Liver (tissue), 9 donors: ENCODE measurements around the gene CELF4. TPM values are rescaled to one million over a fixed set of nuclear protein-coding genes. Genes with fewer than 3 reads are reported as not detected.

ENCODE experiments used
- DNase-seq: peaks from one replicate; pipeline ENCODE4 v3.0.0-alpha.2; 2017; ENCODE audit warnings: low spot score
- H3K27ac ChIP-seq, 2 donors: one replicate each; pipeline ENCODE4 v1.7.0; 2013; ENCODE audit warnings: inconsistent platforms in 2 of 2, low read length in 2 of 2, control low read depth in 1 of 2, low read depth in 1 of 2, mild to moderate bottlenecking in 1 of 2
- H3K27me3 ChIP-seq, 4 donors: one replicate each; pipeline versions ENCODE4 v1.6.1 to v1.7.0; 2013; ENCODE audit warnings: low read length in 3 of 4, inconsistent platforms in 1 of 4, mild to moderate bottlenecking in 1 of 4, moderate library complexity in 1 of 4; ENCODE audit not compliant: control insufficient read depth in 4 of 4, insufficient read depth in 4 of 4
- H3K36me3 ChIP-seq, 4 donors: one replicate each; pipeline versions ENCODE4 v1.6.1 to v1.7.0; 2013; ENCODE audit warnings: low read length in 3 of 4, mild to moderate bottlenecking in 3 of 4, low read depth in 1 of 4, moderate library complexity in 1 of 4; ENCODE audit not compliant: control insufficient read depth in 4 of 4, insufficient read depth in 3 of 4
- H3K4me1 ChIP-seq, 4 donors: one replicate each; pipeline versions ENCODE4 v1.6.1 to v1.7.0; 2013; ENCODE audit warnings: low read length in 3 of 4, mild to moderate bottlenecking in 3 of 4, moderate library complexity in 1 of 4; ENCODE audit not compliant: control insufficient read depth in 4 of 4, insufficient read depth in 4 of 4
- H3K4me3 ChIP-seq, 3 donors: one replicate each; pipeline versions ENCODE4 v1.6.1 to v1.7.0; 2013; ENCODE audit warnings: low read length in 3 of 3, control low read depth in 1 of 3, low read depth in 1 of 3, mild to moderate bottlenecking in 1 of 3
- H3K9ac ChIP-seq, 2 donors: one replicate each; pipeline ENCODE4 v1.7.0; 2013; ENCODE audit warnings: low read length in 2 of 2, mild to moderate bottlenecking in 2 of 2, moderate library complexity in 2 of 2, control low read depth in 1 of 2, low read depth in 1 of 2
- H3K9me3 ChIP-seq, 4 donors: one replicate each; pipeline versions ENCODE4 v1.6.1 to v1.7.0; 2013; ENCODE audit warnings: low read length in 3 of 4; ENCODE audit not compliant: control insufficient read depth in 4 of 4
- EGR1 ChIP-seq, 2 donors: IDR thresholded peaks; 2 replicates each; pipeline ENCODE4 v1.6.1; 2016 to 2018; ENCODE audit warnings: antibody characterized with exemption in 2 of 2, low read depth in 2 of 2
- FOXA1 ChIP-seq: IDR thresholded peaks from 2 replicates; pipeline ENCODE4 v1.6.1; 2016; ENCODE audit warnings: antibody characterized with exemption
- FOXA2 ChIP-seq: IDR thresholded peaks from 2 replicates; pipeline ENCODE4 v1.6.1; 2016; ENCODE audit warnings: antibody characterized with exemption
- GABPA ChIP-seq, 2 donors: IDR thresholded peaks in 1 of 2; conservative IDR thresholded peaks in 1 of 2; 2 replicates each; pipeline ENCODE4 v1.6.1; 2016; ENCODE audit warnings: antibody characterized with exemption in 2 of 2, mild to moderate bottlenecking in 1 of 2, moderate library complexity in 1 of 2
- JUND ChIP-seq, 2 donors: IDR thresholded peaks; 2 replicates each; pipeline ENCODE4 v1.6.1; 2016; ENCODE audit warnings: antibody characterized with exemption in 2 of 2
- NR2F2 ChIP-seq: IDR thresholded peaks from 2 replicates; pipeline ENCODE4 v1.6.1; 2016; ENCODE audit warnings: antibody characterized with exemption
- SP1 ChIP-seq: IDR thresholded peaks from 2 replicates; pipeline ENCODE4 v1.6.1; 2018; ENCODE audit warnings: antibody characterized with exemption, mild to moderate bottlenecking
- TAF1 ChIP-seq: conservative IDR thresholded peaks from 2 replicates; pipeline ENCODE4 v1.6.1; 2016; ENCODE audit warnings: antibody characterized with exemption, mild to moderate bottlenecking
- YY1 ChIP-seq: IDR thresholded peaks from 2 replicates; pipeline ENCODE4 v1.6.1; 2016; ENCODE audit warnings: antibody characterized with exemption, mild to moderate bottlenecking
- WGBS: extraction: QIAGEN DNeasy Blood & Tissue Kit; methylation state at CpG from one replicate; pipeline ENCODE4 v1.1.7; 2013; 5-methylcytosine and 5-hydroxymethylcytosine counted together
- polyA plus RNA-seq, 2 donors: library from polyadenylated mRNA; stranded (reverse) in 1 of 2; unstranded in 1 of 2; fragments of 200-250 nt in 1 of 2; fragments of >200 nt in 1 of 2; fragmentation: Nextera tagmentation in 1 of 2; extraction: Ambion mirVana in 1 of 2; gene quantifications; one replicate each; pipeline versions ENCODE4 v1.2.1 to v1.2.3, GENCODE V29; 2013 to 2015
- total RNA-seq, 2 donors: library from RNA; depleted of rRNA; stranded (reverse); fragments of >200 nt; gene quantifications; one replicate each; pipeline ENCODE4 v1.2.3, GENCODE V29; 2014
- TF ChIP-seq, protein P1 (sequence below): IDR thresholded peaks from 2 replicates; pipeline ENCODE4 v1.6.1; 2016; ENCODE audit warnings: antibody characterized with exemption
- TF ChIP-seq, protein P2 (sequence below): IDR thresholded peaks from 2 replicates; pipeline ENCODE4 v1.6.1; 2016; ENCODE audit warnings: antibody characterized with exemption
- TF ChIP-seq, protein P3 (sequence below): fragments of 150-350 bp; IDR thresholded peaks from 2 replicates; pipeline ENCODE4 v1.5.1; 2017; ENCODE audit warnings: improper control_type of control experiment, low read depth, low read length; ENCODE audit not compliant: missing input control
- TF ChIP-seq, protein P4 (sequence below): IDR thresholded peaks from 2 replicates; pipeline ENCODE4 v1.6.1; 2016; ENCODE audit warnings: antibody characterized with exemption, mild to moderate bottlenecking
- donor health status: healthy.
- donor health status: healthy.
- donor health status: healthy.
- donor health status: healthy.
- donor health status: healthy.

The CELF4 gene
- total and polyA plus RNA-seq, 4 donors: 0.08 to 0.28 (median 0.21) TPM; not detected in 1

DNA sequence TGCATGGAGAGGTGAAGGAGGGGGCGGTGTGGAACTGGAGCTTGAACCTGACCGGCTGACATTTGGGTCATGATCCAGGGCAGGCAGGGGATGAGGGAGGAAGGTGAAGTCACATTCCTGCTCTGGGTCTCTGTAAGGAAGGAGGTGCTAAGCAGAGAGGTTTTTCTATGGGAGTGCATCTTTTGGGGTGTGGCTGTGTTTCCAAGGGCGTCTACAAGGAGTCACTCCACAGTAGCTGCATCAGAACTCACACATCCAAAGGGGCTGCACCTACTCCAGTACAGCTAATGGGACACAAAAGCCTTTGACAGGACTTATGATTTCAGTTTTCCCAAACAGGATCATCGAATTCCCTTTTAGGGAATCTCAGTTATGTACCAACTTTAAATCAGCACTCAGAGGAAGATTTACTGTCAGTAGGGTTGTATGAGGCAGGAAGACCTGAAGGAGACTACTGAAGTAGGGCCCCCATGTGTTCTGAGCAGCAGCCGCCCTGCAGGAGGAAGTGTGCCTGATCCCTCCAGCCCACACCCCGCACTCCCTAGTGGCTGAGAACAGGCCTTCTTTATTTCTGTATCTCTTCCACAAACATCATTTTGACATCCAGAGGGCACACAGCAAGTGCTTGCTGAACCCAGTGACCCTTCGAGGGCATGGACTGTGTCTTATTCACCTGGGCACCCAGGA lies 137.2 kb downstream of the CELF4 start:
- no peaks in the 10 kb centered on the region for H3K36me3 ChIP-seq
- no peak overlapping the region for H3K27ac ChIP-seq
- no peaks in the 10 kb centered on the region for H3K27me3 ChIP-seq
- no peaks in the 10 kb centered on the region for H3K4me1 ChIP-seq
- no peak overlapping the region for H3K4me3 ChIP-seq
- TF ChIP-seq NR2F2 (no peak), FOXA1 (no peak), JUND (IDR thresholded peaks at IDR 0.05) (no peak), EGR1 (IDR thresholded peaks at IDR 0.05; ENCODE audit: low read depth in 2 of 2) (no peak), GABPA (IDR thresholded peaks at IDR 0.05 in 1 of 2, conservative IDR thresholded peaks at IDR 0.05 in 1 of 2) (no peak), YY1 (no peak), TAF1 (no peak)
- TF ChIP-seq, protein P1, sequence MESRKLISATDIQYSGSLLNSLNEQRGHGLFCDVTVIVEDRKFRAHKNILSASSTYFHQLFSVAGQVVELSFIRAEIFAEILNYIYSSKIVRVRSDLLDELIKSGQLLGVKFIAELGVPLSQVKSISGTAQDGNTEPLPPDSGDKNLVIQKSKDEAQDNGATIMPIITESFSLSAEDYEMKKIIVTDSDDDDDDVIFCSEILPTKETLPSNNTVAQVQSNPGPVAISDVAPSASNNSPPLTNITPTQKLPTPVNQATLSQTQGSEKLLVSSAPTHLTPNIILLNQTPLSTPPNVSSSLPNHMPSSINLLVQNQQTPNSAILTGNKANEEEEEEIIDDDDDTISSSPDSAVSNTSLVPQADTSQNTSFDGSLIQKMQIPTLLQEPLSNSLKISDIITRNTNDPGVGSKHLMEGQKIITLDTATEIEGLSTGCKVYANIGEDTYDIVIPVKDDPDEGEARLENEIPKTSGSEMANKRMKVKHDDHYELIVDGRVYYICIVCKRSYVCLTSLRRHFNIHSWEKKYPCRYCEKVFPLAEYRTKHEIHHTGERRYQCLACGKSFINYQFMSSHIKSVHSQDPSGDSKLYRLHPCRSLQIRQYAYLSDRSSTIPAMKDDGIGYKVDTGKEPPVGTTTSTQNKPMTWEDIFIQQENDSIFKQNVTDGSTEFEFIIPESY: no peak
- TF ChIP-seq, protein P2, sequence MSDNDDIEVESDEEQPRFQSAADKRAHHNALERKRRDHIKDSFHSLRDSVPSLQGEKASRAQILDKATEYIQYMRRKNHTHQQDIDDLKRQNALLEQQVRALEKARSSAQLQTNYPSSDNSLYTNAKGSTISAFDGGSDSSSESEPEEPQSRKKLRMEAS: no peak
- TF ChIP-seq, protein P3, sequence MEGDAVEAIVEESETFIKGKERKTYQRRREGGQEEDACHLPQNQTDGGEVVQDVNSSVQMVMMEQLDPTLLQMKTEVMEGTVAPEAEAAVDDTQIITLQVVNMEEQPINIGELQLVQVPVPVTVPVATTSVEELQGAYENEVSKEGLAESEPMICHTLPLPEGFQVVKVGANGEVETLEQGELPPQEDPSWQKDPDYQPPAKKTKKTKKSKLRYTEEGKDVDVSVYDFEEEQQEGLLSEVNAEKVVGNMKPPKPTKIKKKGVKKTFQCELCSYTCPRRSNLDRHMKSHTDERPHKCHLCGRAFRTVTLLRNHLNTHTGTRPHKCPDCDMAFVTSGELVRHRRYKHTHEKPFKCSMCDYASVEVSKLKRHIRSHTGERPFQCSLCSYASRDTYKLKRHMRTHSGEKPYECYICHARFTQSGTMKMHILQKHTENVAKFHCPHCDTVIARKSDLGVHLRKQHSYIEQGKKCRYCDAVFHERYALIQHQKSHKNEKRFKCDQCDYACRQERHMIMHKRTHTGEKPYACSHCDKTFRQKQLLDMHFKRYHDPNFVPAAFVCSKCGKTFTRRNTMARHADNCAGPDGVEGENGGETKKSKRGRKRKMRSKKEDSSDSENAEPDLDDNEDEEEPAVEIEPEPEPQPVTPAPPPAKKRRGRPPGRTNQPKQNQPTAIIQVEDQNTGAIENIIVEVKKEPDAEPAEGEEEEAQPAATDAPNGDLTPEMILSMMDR: no peak
- TF ChIP-seq, protein P4, sequence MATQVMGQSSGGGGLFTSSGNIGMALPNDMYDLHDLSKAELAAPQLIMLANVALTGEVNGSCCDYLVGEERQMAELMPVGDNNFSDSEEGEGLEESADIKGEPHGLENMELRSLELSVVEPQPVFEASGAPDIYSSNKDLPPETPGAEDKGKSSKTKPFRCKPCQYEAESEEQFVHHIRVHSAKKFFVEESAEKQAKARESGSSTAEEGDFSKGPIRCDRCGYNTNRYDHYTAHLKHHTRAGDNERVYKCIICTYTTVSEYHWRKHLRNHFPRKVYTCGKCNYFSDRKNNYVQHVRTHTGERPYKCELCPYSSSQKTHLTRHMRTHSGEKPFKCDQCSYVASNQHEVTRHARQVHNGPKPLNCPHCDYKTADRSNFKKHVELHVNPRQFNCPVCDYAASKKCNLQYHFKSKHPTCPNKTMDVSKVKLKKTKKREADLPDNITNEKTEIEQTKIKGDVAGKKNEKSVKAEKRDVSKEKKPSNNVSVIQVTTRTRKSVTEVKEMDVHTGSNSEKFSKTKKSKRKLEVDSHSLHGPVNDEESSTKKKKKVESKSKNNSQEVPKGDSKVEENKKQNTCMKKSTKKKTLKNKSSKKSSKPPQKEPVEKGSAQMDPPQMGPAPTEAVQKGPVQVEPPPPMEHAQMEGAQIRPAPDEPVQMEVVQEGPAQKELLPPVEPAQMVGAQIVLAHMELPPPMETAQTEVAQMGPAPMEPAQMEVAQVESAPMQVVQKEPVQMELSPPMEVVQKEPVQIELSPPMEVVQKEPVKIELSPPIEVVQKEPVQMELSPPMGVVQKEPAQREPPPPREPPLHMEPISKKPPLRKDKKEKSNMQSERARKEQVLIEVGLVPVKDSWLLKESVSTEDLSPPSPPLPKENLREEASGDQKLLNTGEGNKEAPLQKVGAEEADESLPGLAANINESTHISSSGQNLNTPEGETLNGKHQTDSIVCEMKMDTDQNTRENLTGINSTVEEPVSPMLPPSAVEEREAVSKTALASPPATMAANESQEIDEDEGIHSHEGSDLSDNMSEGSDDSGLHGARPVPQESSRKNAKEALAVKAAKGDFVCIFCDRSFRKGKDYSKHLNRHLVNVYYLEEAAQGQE: no peak
- no peak for DNase-seq
- H3K9me3 ChIP-seq: no peaks in the 10 kb centered on the region
- H3K9ac ChIP-seq: no peak overlapping the region
- 85% methylated on average over 7 of the region's 7 CpGs for WGBS

- H3K36me3 ChIP-seq: no peaks in the 10 kb centered on the region
- TF ChIP-seq FOXA2 (no peak), TAF1 (no peak), SP1 (no peak), EGR1 (IDR thresholded peaks at IDR 0.05; ENCODE audit: low read depth in 2 of 2) (no peak)
- TF ChIP-seq, protein P3: no peak
- TF ChIP-seq, protein P4: no peak
- TF ChIP-seq, protein P2: no peak
- H3K27me3 ChIP-seq: no peaks in the 10 kb centered on the region
- H3K9me3 ChIP-seq: no peaks in the 10 kb centered on the region
- H3K4me1 ChIP-seq: no peaks in the 10 kb centered on the region
- 90% methylated on average over 15 of the region's 15 CpGs for WGBS
- H3K4me3 ChIP-seq: no peak overlapping the region
- H3K27ac ChIP-seq: no peak overlapping the region
- no peak overlapping the region for H3K9ac ChIP-seq
- DNase-seq: no peak
Observed at GRCh38 chr18:37426586-37426985, 139.0 kb downstream of the CELF4 start.
